ENCODE data around the gene NOCT. TPM values are rescaled to one million over a fixed set of nuclear protein-coding genes. Genes with fewer than 3 reads are reported as not detected.

Gene NOCT
- total RNA-seq, 1 donor = 12.3 TPM

DNA sequence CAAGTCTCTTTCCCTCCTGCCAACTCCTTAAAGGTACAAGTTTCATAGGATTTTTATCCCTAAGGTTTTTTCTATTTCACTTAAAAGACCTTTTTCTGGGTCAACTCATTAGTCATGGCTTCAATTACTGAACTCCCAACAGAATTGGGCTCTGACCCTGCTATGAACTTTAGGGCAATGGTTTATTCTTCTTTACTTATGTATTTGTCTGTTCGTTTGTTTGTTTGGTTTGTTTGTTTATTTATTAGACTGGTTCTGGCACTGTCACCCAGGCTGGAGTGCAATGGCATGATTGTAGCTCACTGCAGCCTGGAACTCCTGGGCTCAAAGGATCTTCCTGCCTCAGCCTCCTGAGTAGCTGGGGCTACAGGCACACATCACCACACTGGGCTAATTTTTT is 5.9 kb upstream of the NOCT start:
- TF ChIP-seq, protein P1, sequence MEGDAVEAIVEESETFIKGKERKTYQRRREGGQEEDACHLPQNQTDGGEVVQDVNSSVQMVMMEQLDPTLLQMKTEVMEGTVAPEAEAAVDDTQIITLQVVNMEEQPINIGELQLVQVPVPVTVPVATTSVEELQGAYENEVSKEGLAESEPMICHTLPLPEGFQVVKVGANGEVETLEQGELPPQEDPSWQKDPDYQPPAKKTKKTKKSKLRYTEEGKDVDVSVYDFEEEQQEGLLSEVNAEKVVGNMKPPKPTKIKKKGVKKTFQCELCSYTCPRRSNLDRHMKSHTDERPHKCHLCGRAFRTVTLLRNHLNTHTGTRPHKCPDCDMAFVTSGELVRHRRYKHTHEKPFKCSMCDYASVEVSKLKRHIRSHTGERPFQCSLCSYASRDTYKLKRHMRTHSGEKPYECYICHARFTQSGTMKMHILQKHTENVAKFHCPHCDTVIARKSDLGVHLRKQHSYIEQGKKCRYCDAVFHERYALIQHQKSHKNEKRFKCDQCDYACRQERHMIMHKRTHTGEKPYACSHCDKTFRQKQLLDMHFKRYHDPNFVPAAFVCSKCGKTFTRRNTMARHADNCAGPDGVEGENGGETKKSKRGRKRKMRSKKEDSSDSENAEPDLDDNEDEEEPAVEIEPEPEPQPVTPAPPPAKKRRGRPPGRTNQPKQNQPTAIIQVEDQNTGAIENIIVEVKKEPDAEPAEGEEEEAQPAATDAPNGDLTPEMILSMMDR (IDR thresholded peaks at IDR 0.05; ENCODE audit: insufficient read depth, low read length) = no peak
- no peak for DNase-seq (ENCODE audit: low read depth)
- H3K4me3 ChIP-seq (ENCODE audit: low read depth, low read length) = no peak overlapping the region

DNA sequence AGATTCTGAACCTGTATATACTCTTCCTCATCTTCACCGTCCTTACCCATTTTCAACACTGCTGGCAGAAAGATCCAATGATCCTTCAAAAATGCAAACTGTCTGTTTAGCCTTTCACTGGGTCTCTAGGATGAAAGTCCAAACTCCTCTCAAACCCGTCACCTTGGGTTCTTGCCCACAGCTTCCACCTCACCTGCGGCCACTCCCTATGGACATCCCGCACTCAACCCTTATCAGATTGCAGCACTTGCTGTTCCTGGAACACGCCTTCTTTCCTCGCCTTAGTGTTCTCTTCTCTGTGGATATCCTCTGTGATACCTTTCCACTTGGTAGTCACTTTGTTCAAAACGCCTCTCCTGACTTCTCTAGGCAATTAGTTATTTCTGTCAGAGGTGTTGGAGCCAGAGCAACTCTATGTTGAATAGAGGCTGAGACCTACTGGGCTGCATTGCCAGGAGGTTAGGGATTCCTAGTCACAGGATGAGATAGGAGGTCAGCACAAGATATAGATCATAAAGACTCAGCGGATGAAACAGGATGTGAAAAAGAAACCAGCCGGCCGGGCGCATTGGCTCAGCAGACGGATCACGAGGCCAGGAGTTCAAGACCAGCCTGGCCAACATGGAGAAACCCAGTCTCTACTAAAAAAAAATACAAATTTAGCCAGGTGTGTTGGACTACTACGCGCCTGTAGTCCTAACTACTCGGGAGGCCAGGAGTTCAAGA is 4.2 kb upstream of the NOCT start:
- TF ChIP-seq, protein P1 (IDR thresholded peaks at IDR 0.05; ENCODE audit: insufficient read depth, low read length) = no peak
- H3K4me3 ChIP-seq (ENCODE audit: low read depth, low read length) = no peak overlapping the region
- DNase-seq (ENCODE audit: low read depth) = no peak

DNA sequence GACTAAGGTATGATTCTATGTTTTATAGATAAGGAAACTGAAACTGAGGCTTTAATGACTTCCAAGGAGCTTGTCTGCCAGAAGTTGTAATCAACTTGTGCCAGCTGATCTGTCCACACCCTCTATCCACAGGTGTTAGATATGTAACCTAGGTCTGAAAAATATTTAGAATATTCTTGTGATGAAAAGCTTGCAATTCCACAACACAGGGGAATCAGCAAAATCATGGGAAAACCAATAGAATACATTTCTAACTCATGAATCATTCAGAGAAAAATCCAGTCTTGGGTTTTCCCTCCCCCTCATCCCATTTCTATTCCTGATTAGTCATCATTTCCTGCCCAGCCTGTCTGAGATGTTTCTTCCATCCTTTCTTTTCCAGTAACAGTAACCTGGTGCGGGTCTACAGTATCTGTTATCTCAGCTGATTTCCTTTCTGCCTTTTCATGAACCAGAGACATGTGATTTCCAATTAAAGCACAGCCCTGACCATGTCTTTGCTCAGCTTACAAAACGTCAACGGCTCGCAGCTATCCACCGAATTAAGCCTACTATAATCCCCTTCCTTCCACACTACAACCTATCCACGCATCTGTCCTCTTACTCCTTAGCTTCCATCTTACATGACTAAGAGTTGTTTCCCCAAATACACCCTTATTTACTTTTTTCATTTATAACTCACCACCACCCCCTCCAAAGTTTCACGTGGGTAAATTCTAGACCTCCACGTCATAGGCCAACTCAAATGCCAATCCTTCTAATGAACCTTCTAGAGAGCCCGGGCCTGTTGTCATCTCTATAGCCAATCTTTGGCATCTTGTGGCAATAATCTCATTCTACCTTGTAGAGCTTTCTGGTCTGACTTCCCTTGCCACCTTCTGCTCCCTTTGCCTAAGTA is 961 bp upstream of the NOCT start:
- TF ChIP-seq, protein P1 (IDR thresholded peaks at IDR 0.05; ENCODE audit: insufficient read depth, low read length) = no peak
- peak; percentile 98 for DNase-seq (ENCODE audit: low read depth)

DNA sequence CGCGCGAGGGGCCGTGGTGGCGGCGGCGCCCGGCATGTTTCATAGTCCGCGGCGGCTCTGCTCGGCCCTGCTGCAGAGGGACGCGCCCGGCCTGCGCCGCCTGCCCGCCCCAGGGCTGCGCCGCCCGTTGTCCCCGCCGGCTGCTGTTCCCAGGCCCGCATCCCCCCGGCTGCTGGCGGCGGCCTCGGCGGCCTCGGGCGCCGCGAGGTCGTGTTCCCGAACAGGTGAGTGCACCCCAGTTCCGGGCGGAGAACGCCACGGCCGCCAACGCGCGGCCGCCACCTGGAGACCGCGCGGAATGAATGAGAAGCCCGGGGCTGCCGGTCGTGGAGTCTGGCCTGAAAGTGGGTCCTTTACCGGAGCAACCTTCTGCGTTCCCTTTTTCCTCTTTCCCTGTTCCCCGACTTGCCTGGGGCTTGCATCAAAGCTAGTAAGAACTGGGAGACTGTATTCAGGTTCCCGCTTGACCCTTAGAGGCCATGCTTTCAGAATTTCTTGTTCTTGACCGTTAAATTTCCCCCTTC is 429 bp downstream of the NOCT start:
- TF ChIP-seq, protein P1 (IDR thresholded peaks at IDR 0.05; ENCODE audit: insufficient read depth, low read length) = no peak
- DNase-seq (ENCODE audit: low read depth) = peak; percentile 40
- peak overlapping the region; percentile 73 for H3K4me3 ChIP-seq (ENCODE audit: low read depth, low read length)

More for the DNA sequence above, 961 bp upstream of the NOCT start:
- H3K4me3 ChIP-seq (ENCODE audit: low read depth, low read length) = peak overlapping the region; percentile 73

DNA sequence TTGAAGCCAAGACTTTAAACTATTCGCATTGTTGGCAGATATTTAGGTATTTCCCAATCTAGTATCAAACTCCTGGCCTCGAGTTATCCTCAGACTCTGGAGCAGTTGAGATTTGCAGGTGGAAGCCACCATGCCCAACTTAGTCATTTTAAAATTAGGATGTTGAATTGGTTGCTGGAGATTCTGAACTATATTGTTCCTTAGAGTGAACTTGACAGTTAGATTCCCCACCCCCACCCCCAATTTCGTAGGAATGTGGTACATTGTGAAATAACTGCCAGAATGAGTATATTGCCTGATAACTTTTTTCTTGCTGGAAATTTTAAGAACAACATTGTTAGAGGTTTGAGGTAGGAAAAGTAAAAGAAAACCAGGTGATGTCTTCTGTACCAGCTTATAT is 2.3 kb downstream of the NOCT start:
- H3K4me3 ChIP-seq (ENCODE audit: low read depth, low read length) = peak overlapping the region; percentile 47
- TF ChIP-seq, protein P1 (IDR thresholded peaks at IDR 0.05; ENCODE audit: insufficient read depth, low read length) = no peak
- peak; percentile 44 for DNase-seq (ENCODE audit: low read depth)

DNA sequence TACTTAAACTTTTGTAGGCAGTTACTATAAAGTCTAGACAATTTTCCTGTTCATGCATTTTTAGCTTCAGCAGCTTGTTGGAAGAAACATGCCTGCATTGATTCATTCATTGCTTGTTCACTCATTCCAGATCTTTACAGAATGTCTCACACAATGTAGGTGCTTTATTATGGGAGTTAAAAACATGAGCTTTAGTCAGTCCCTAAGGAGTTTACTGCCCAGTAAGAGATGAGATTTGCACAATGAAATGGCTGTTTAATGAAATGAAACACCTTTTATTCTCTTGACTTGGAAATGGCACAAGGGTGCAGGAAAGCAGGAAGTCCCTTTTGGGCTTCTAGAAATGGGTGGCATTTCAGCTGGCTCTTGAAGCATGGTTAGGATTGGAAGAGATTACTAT is 2.9 kb downstream of the NOCT start:
- TF ChIP-seq, protein P1 (IDR thresholded peaks at IDR 0.05; ENCODE audit: insufficient read depth, low read length) = no peak
- DNase-seq (ENCODE audit: low read depth) = no peak
- H3K4me3 ChIP-seq (ENCODE audit: low read depth, low read length) = peak overlapping the region; percentile 47
